K562 (cell line): ENCODE measurements around the gene KCNC4. TPM values are rescaled to one million over a fixed set of nuclear protein-coding genes. Genes with fewer than 3 reads are reported as not detected.
A peak's percentile ranks its signal among the peaks of the same experiment; 100 is the strongest.

Source experiments
- ATAC-seq: fragments of 200-7000 bp; cut with Tn5 transposase; 3 replicates; pipeline ENCODE4 v1.9.1; 2020; ENCODE audit warnings: moderate library complexity
- BruUV-seq: library from RNA; stranded (reverse); fragments of 400-500 nt; replicated peaks from 2 replicates; lab custom pipeline; 2021; lab: Mats Ljungman, UMichigan
- CTCF ChIA-PET: fragments of 300-600 bp; formaldehyde crosslinking; extraction: SDS; loops from one replicate; lab custom pipeline; 2021; ENCODE audit warnings: low intra/inter-chr PET ratio; lab: Yijun Ruan, JAX
- POLR2A ChIA-PET: fragments of 300-600, 350-650 bp; sonication (Branson Sonifier 250); formaldehyde crosslinking; extraction: SDS; loops from one replicate; lab custom pipeline; 2021; ENCODE audit warnings: antibody characterized with exemption, inconsistent platforms; lab: Yijun Ruan, JAX
- DNase-seq, 4 experiments: peaks; one replicate each; pipeline versions ENCODE4 v3.0.0 to v3.0.0-alpha.2; 2011 to 2018; ENCODE audit warnings: low spot score in 3 of 4, mixed read lengths in 3 of 4; ENCODE audit errors: extremely low read depth in 1 of 4
- FAIRE-seq: peaks from 2 replicates; lab custom pipeline; 2011; peaks lifted over from hg19 to GRCh38; lab: Jason Lieb, UNC
- H2AFZ ChIP-seq: 2 replicates; pipeline ENCODE4 v1.6.0; 2011; ENCODE audit warnings: low read depth, low read length, control low read depth, inconsistent platforms
- H3K27ac ChIP-seq: fragments of 200-600 bp; 3 replicates; pipeline ENCODE4 v1.8.0; 2011; ENCODE audit warnings: low read depth, mild to moderate bottlenecking, control low read depth, inconsistent platforms, low read length, moderate library complexity, mixed read lengths; ENCODE audit errors: extremely low read depth
- H3K27me3 ChIP-seq, 2 experiments: fragments of 300-600 bp in 1 of 2; 2 replicates in 1 of 2; 3 replicates in 1 of 2; pipeline versions ENCODE4 v1.6.0 to v1.8.0; 2011; ENCODE audit warnings: inconsistent platforms in 2 of 2, low read length in 2 of 2, mild to moderate bottlenecking in 1 of 2, mixed read lengths in 1 of 2, moderate library complexity in 1 of 2; ENCODE audit not compliant: control insufficient read depth in 2 of 2, insufficient read depth in 2 of 2
- H3K36me3 ChIP-seq: fragments of 300-600 bp; 3 replicates; pipeline ENCODE4 v1.8.0; 2011; ENCODE audit warnings: mild to moderate bottlenecking, low read length, inconsistent platforms; ENCODE audit not compliant: control insufficient read depth, insufficient read depth
- H3K4me1 ChIP-seq, 2 experiments: fragments of 200-600 bp in 1 of 2; replicated peaks in 1 of 2; 2 replicates in 1 of 2; 3 replicates in 1 of 2; pipeline versions ENCODE4 v1.5.1 to v1.8.0; 2011; ENCODE audit warnings: inconsistent platforms in 2 of 2, low read length in 2 of 2, mild to moderate bottlenecking in 1 of 2, mixed read lengths in 1 of 2, moderate library complexity in 1 of 2; ENCODE audit not compliant: control insufficient read depth in 2 of 2, insufficient read depth in 2 of 2
- H3K4me2 ChIP-seq: 2 replicates; pipeline ENCODE4 v1.6.1; 2011; ENCODE audit warnings: low read length, control low read depth, inconsistent platforms, mixed read lengths; ENCODE audit not compliant: insufficient read depth
- H3K4me3 ChIP-seq: fragments of 200-600 bp; sonication (generic), shearing (Covaris generic); 2 replicates; pipeline ENCODE4 v1.5.1; 2016; ENCODE audit warnings: control low read depth, inconsistent platforms
- H3K79me2 ChIP-seq: fragments of 200-600 bp; 3 replicates; pipeline ENCODE4 v1.8.0; 2011; ENCODE audit warnings: low read length, inconsistent platforms; ENCODE audit not compliant: control insufficient read depth, insufficient read depth
- H3K9ac ChIP-seq, 2 experiments: 2 replicates each; pipeline versions ENCODE4 v1.6.0 to v1.6.1; 2011; ENCODE audit warnings: low read depth in 2 of 2, low read length in 2 of 2, control low read depth in 1 of 2, inconsistent platforms in 1 of 2, mild to moderate bottlenecking in 1 of 2, mixed read lengths in 1 of 2; ENCODE audit not compliant: insufficient read depth in 1 of 2
- H3K9me1 ChIP-seq: one replicate; pipeline ENCODE4 v1.6.0; 2011; ENCODE audit warnings: inconsistent platforms, mild to moderate bottlenecking, low read length, moderate library complexity; ENCODE audit not compliant: control insufficient read depth, insufficient read depth
- H3K9me3 ChIP-seq: replicated peaks from 2 replicates; pipeline ENCODE4 v1.5.1; 2011; ENCODE audit warnings: low read depth, low read length, inconsistent platforms; ENCODE audit not compliant: control insufficient read depth, insufficient read depth
- H4K20me1 ChIP-seq: replicated peaks from 2 replicates; pipeline ENCODE4 v1.6.1; 2011; ENCODE audit warnings: low read length, inconsistent platforms, mixed read lengths; ENCODE audit not compliant: control insufficient read depth, insufficient read depth
- ATF7 ChIP-seq: fragments of 450-650 bp; IDR thresholded peaks from 2 replicates; pipeline ENCODE4 v1.7.1; 2014; ENCODE audit warnings: mild to moderate bottlenecking, moderate library complexity
- BHLHE40 ChIP-seq: IDR thresholded peaks from 2 replicates; pipeline ENCODE4 v1.6.1; 2011; ENCODE audit warnings: low read length, improper control_type of control experiment
- CHD1 ChIP-seq: fragments of 200-600 bp; sonication (generic); IDR thresholded peaks from one replicate; pipeline ENCODE4 v1.6.1; 2012; ENCODE audit warnings: mild to moderate bottlenecking, moderate library complexity, low read length, inconsistent platforms
- MAZ ChIP-seq, 2 experiments: fragments of 450-650 bp in 1 of 2; sonication (generic) in 1 of 2; formaldehyde crosslinking; IDR thresholded peaks in 1 of 2; conservative IDR thresholded peaks in 1 of 2; 2 replicates each; pipeline versions ENCODE4 v1.4.0 to v1.5.0; 2020; ENCODE audit warnings: mild to moderate bottlenecking in 1 of 2, missing genetic modification reagents in 1 of 2
- MTF1 ChIP-seq: fragments of 250-450 bp; sonication (Bioruptor Pico); IDR thresholded peaks from 2 replicates; pipeline ENCODE4 v1.9.0; 2021; ENCODE audit warnings: moderate library complexity, mild to moderate bottlenecking, inconsistent platforms, borderline replicate concordance
- NCOA2 ChIP-seq, 2 experiments: fragments of 450-650 bp; IDR thresholded peaks; 2 replicates each; pipeline ENCODE4 v1.6.1; 2018; ENCODE audit warnings: mild to moderate bottlenecking in 2 of 2, moderate library complexity in 1 of 2; ENCODE audit not compliant: partially characterized antibody in 2 of 2
- NFIX ChIP-seq: fragments of 250-450 bp; sonication (Bioruptor Pico); IDR thresholded peaks from 2 replicates; pipeline ENCODE4 v1.4.0; 2020; ENCODE audit warnings: low read depth, mild to moderate bottlenecking, moderate library complexity
- PPARD ChIP-seq: fragments of 250-450 bp; sonication (Bioruptor Pico); IDR thresholded peaks from 2 replicates; pipeline ENCODE4 v1.8.0; 2022; ENCODE audit warnings: inconsistent platforms, mild to moderate bottlenecking, moderate library complexity
- RBM34 ChIP-seq: fragments of 200-400 bp; formaldehyde crosslinking; IDR thresholded peaks from 2 replicates; pipeline ENCODE4 v1.6.1; 2018; ENCODE audit warnings: low read length, borderline replicate concordance; ENCODE audit not compliant: insufficient read depth
- RUNX1 ChIP-seq: sonication (generic); IDR thresholded peaks from 2 replicates; pipeline ENCODE4 v1.6.1; 2016; ENCODE audit warnings: antibody characterized with exemption, low read depth
- SMAD4 ChIP-seq: fragments of 250-450 bp; sonication (Bioruptor Pico); conservative IDR thresholded peaks from 2 replicates; pipeline ENCODE4 v1.8.0; 2021; ENCODE audit warnings: inconsistent platforms, mild to moderate bottlenecking, moderate library complexity
- THRA ChIP-seq: fragments of 450-650 bp; IDR thresholded peaks from 2 replicates; pipeline ENCODE4 v1.6.1; 2017; ENCODE audit warnings: mild to moderate bottlenecking, moderate library complexity
- TRIM24 ChIP-seq, 2 experiments: fragments of 450-650 bp; IDR thresholded peaks; 2 replicates each; pipeline ENCODE4 v1.6.1; 2016
- YY1 ChIP-seq, 3 experiments: IDR thresholded peaks; 2 replicates each; pipeline ENCODE4 v1.6.1; 2011; ENCODE audit warnings: low read length in 2 of 3, mild to moderate bottlenecking in 2 of 3, moderate library complexity in 2 of 3, borderline replicate concordance in 1 of 3, control low read depth in 1 of 3, low read depth in 1 of 3; ENCODE audit not compliant: insufficient read depth in 3 of 3, insufficient replicate concordance in 2 of 3, control insufficient read depth in 1 of 3, insufficient read length in 1 of 3; ENCODE audit errors: extremely low read depth in 1 of 3
- ZBTB2 ChIP-seq: fragments of 450-650 bp; IDR thresholded peaks from 2 replicates; pipeline ENCODE4 v1.6.1; 2016; ENCODE audit warnings: antibody characterized with exemption
- ZNF23 ChIP-seq: fragments of 250-450 bp; sonication (Bioruptor Pico); IDR thresholded peaks from 2 replicates; pipeline ENCODE4 v1.4.0; 2020; ENCODE audit warnings: mild to moderate bottlenecking
- ZNF263 ChIP-seq: sonication (generic); formaldehyde crosslinking; IDR thresholded peaks from 2 replicates; pipeline ENCODE4 v1.8.0; 2022; ENCODE audit warnings: mild to moderate bottlenecking, missing genetic modification reagents, borderline replicate concordance
- ZNF655 ChIP-seq: fragments of 250-450 bp; sonication (Bioruptor Pico); IDR thresholded peaks from 2 replicates; pipeline ENCODE4 v1.5.0; 2021
- ZNF764 ChIP-seq: fragments of 250-450 bp; sonication (Bioruptor Pico); IDR thresholded peaks from 2 replicates; pipeline ENCODE4 v1.4.0; 2020; ENCODE audit warnings: low read depth, mild to moderate bottlenecking, moderate library complexity
- WGBS: fragments of 100-300 bp; shearing (Covaris generic); methylation state at CpG from one replicate; pipeline ENCODE4 v1.1.6; 2016; ENCODE audit warnings: low coverage, mixed read lengths; ENCODE audit not compliant: insufficient coverage; ENCODE audit errors: missing lambda C conversion rate; 5-methylcytosine and 5-hydroxymethylcytosine counted together
- in situ Hi-C: fragments of 300-500 bp; cut with MboI; formaldehyde crosslinking; loops from 4 replicates; pipeline ENCODE4 v1.15.0; 2018; ENCODE audit warnings: inconsistent platforms, mixed read lengths
- intact Hi-C: fragments of 100-400 bp; cut with micrococcal nuclease; formaldehyde crosslinking; loops from 2 replicates; pipeline ENCODE4 v1.14.2; 2022
- polyA plus RNA-seq, 8 experiments: library from polyadenylated mRNA; depleted of rRNA in 4 of 8; stranded (reverse) in 5 of 8; unstranded in 3 of 8; fragments of >200 nt; fragmentation: Nextera tagmentation in 2 of 8; fragmentation: Illumina TruSeq in 1 of 8; extraction: Ambion mirVana in 2 of 8; extraction: Trizol in 1 of 8; gene quantifications; 2 replicates each; pipeline versions ENCODE4 v1.2.1 to v1.2.3, GENCODE V29; 2011 to 2014; ENCODE audit warnings: inconsistent platforms in 1 of 8, missing spikeins in 1 of 8
- total RNA-seq, 7 experiments: library from RNA; depleted of rRNA in 6 of 7; stranded (reverse); fragments of >200 nt in 6 of 7; fragmentation: Illumina TruSeq in 2 of 7; extraction: Trizol in 2 of 7; gene quantifications; 2 replicates each; pipeline versions ENCODE4 v1.2.1 to v1.2.3, GENCODE V29; 2011 to 2021; ENCODE audit warnings: low replicate concordance in 1 of 7

Gene KCNC4
- total and polyA plus RNA-seq, 9 of the 15 experiments (the other 6 are each of a cell fraction or from before 2014, with no cell fraction given): 0.07 to 1.8 (median 0.73) TPM

- BruUV-seq: no TSS peak
- no peaks in the 10 kb centered on the region for H3K9me1 ChIP-seq
- H3K79me2 ChIP-seq: no peaks in the 10 kb centered on the region
- peak; percentile 68 for ATAC-seq
- peaks cover 0 to 28% of the 10 kb centered on the region in 2 experiments; a peak in 3 of 5 replicates for H3K4me1 ChIP-seq
- intact Hi-C loops: loop anchor here (1.0 to 2.0 kb wide), 4 partner anchors 55 to 252 kb away; no protein-coding TSS in a partner anchor
- H2AFZ ChIP-seq: no peak overlapping the region
- no peak overlapping the region for H3K4me3 ChIP-seq
- H3K36me3 ChIP-seq: no peaks in the 10 kb centered on the region
- peaks cover 13 to 35% of the 10 kb centered on the region in 2 experiments for H3K27me3 ChIP-seq
- no peaks in the 10 kb centered on the region for H3K9me3 ChIP-seq
- peak; percentile 85 for FAIRE-seq
- H4K20me1 ChIP-seq: peaks cover 10% of the 10 kb centered on the region; the same call in 1 of the 2 replicates
- no peak overlapping the region for H3K4me2 ChIP-seq
- no peak overlapping the region for H3K27ac ChIP-seq
- WGBS: 6% methylated on average over 5 of the region's 5 CpGs
- ChIA-PET POLR2A (interaction anchor here (0.6 to 1.5 kb wide), 10 partner anchors 12 to 253 kb away, joined by 3 to 9 read pairs (median 3); partner anchors contain the start of gene RBM15), CTCF (interaction anchor here (0.8 to 3.2 kb wide), 9 partner anchors 29 to 408 kb away, joined by 3 to 35 read pairs (median 5); no protein-coding TSS in a partner anchor)
- H3K9ac ChIP-seq: no peak overlapping the region
- DNase-seq: peak; percentile 75 to 80 (median 78)
- in situ Hi-C loops: no loop called here
- TF ChIP-seq ZNF23 (CRISPR knock-in tag) (no peak), TRIM24 (IDR thresholded peaks at IDR 0.05) (no peak), ATF7 (no peak), NCOA2 (IDR thresholded peaks at IDR 0.05; ENCODE audit: partially characterized antibody in 2 of 2) (no peak), THRA (no peak), BHLHE40 (peak; percentile 42), RBM34 (no peak), ZNF655 (CRISPR knock-in tag) (no peak), CHD1 (no peak), ZNF263 (no peak; the same call in 1 of the 2 replicates), SMAD4 (CRISPR knock-in tag) (no peak), ZNF764 (CRISPR knock-in tag) (no peak), PPARD (CRISPR knock-in tag) (no peak), MTF1 (CRISPR knock-in tag) (no peak), MAZ (CRISPR knock-in tag; conservative IDR thresholded peaks at IDR 0.05 in 1 of 2, IDR thresholded peaks at IDR 0.05 in 1 of 2) (peak in 1 of 2 experiments; percentile 80; a peak in 3 of 4 replicates), NFIX (CRISPR knock-in tag) (no peak), RUNX1 (peak; percentile 9; the same call in 1 of the 2 replicates), ZBTB2 (no peak), YY1 (IDR thresholded peaks at IDR 0.05; ENCODE audit: borderline replicate concordance in 1 of 3, control insufficient read depth in 1 of 3, extremely low read depth in 1 of 3, insufficient read depth in 3 of 3, insufficient read length in 1 of 3, insufficient replicate concordance in 2 of 3, low read depth in 1 of 3, low read length in 2 of 3) (no peak)
Observed at GRCh38 chr1:110207831-110208230, 2.3 kb upstream of the KCNC4 start.
